Left lung (tissue), 10 donors: ENCODE results near the gene NUDT6. TPM values are rescaled to one million over a fixed set of nuclear protein-coding genes. Genes with fewer than 3 reads are reported as not detected.

Experiments used
- ATAC-seq: fragments of 200-7000 bp; cut with Tn5 transposase; one replicate; pipeline ENCODE4 v1.9.1; 2020; ENCODE audit warnings: moderate library complexity
- DNase-seq, 4 donors: peaks; one replicate each; pipeline ENCODE4 v3.0.0-alpha.2; 2013 to 2020
- H3K27ac ChIP-seq, 2 donors: fragments of 200-600 bp; sonication (generic) in 1 of 2; one replicate each; pipeline versions ENCODE4 v1.5.0 to v1.8.0; 2020 to 2021
- H3K27me3 ChIP-seq, 2 donors: fragments of 200-600 bp; sonication (generic) in 1 of 2; one replicate each; pipeline versions ENCODE4 v1.5.0 to v1.8.0; 2020 to 2021
- H3K36me3 ChIP-seq, 2 donors: fragments of 200-600 bp; sonication (generic) in 1 of 2; one replicate each; pipeline versions ENCODE4 v1.5.0 to v1.8.0; 2020 to 2021
- H3K4me1 ChIP-seq, 2 donors: fragments of 200-600 bp; one replicate each; pipeline ENCODE4 v1.8.0; 2021
- H3K4me3 ChIP-seq, 2 donors: fragments of 200-600 bp; sonication (generic) in 1 of 2; one replicate each; pipeline versions ENCODE4 v1.5.0 to v1.8.0; 2020 to 2021; ENCODE audit warnings: mild to moderate bottlenecking in 1 of 2
- H3K9me3 ChIP-seq, 2 donors: fragments of 200-600 bp; sonication (generic) in 1 of 2; one replicate each; pipeline versions ENCODE4 v1.5.0 to v1.8.0; 2020 to 2021
- intact Hi-C, 2 donors: fragments of 100-400 bp; cut with DNase I; formaldehyde crosslinking; loops; one replicate each; pipeline versions ENCODE4 v1.11.2 to v1.14.2; 2022
- polyA plus RNA-seq, 6 donors: library from polyadenylated mRNA; unstranded; fragments of 120-200 nt; gene quantifications; one replicate each; pipeline ENCODE4 v1.2.1, GENCODE V29; 2013; ENCODE audit not compliant: insufficient read length in 6 of 6
- total RNA-seq, 2 donors: library from RNA; stranded (reverse); fragmentation: NEBNext Ultra II Directional; extraction: Animal tissue kit (Norgen Biotek cat#: 25700); gene quantifications; one replicate each; pipeline ENCODE4 v1.2.1, GENCODE V29; 2021
- TF ChIP-seq, protein P1 (sequence below), 2 donors: fragments of 200-600 bp; sonication (generic) in 1 of 2; IDR thresholded peaks; one replicate each; pipeline versions ENCODE4 v1.5.0 to v1.8.0; 2021; ENCODE audit warnings: antibody characterized with exemption in 2 of 2
- donor health status: DM: no; HTN: yes; CAD: no.
- donor health status: DM: no; HTN: no; CAD: no.

NUDT6 gene
- total and polyA plus RNA-seq, 8 donors: 5.1 to 19.9 (median 14.7) TPM

DNA sequence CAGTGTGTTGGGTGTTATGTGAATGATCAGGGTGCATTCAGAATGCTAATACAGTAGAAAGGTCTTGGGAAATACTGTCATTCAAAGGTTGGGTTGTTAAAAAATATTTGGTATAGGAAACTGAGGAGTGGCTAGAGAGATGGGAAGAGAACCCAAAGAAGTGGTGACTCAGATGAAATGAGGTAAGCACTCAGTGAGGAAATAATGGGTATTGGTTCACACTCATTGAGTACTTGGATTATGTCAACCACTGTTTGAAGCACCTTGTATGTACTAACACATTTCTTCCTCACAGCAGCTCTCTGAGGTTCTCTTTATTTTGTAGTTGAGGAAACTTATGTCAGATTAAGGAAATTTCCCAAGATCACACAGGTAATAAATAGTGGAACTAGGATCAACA is 40.8 kb upstream of the NUDT6 start:
- DNase-seq (no peak), ATAC-seq (peak; percentile 86)
- intact Hi-C loops: no loop called here
- Histone ChIP-seq H3K9me3 (no peaks in the 10 kb centered on the region), H3K4me3 (no peak overlapping the region), H3K27ac (no peak overlapping the region), H3K4me1 (no peaks in the 10 kb centered on the region), H3K36me3 (no peaks in the 10 kb centered on the region), H3K27me3 (no peaks in the 10 kb centered on the region)
- TF ChIP-seq, protein P1, sequence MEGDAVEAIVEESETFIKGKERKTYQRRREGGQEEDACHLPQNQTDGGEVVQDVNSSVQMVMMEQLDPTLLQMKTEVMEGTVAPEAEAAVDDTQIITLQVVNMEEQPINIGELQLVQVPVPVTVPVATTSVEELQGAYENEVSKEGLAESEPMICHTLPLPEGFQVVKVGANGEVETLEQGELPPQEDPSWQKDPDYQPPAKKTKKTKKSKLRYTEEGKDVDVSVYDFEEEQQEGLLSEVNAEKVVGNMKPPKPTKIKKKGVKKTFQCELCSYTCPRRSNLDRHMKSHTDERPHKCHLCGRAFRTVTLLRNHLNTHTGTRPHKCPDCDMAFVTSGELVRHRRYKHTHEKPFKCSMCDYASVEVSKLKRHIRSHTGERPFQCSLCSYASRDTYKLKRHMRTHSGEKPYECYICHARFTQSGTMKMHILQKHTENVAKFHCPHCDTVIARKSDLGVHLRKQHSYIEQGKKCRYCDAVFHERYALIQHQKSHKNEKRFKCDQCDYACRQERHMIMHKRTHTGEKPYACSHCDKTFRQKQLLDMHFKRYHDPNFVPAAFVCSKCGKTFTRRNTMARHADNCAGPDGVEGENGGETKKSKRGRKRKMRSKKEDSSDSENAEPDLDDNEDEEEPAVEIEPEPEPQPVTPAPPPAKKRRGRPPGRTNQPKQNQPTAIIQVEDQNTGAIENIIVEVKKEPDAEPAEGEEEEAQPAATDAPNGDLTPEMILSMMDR (IDR thresholded peaks at IDR 0.05): no peak

DNA sequence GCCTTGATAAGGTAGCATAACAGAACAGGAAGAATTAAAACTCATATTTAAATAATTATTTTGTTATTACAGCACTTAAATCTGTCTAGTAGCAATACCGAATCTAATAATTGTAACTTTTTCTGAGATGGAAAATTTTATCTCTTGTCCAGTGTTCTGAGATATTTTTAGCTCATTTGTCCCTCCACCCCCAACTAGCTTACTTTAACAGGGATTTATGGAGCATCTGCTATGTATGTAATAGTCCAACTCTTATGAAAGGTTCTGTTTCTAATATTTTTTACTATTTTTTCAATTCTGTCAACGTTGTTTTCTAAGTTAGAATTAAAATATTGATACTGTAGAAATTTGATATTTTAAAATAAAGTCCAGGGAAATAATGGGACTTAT is 38.2 kb upstream of the NUDT6 start:
- DNase-seq (peak in 1 of 4 donors; percentile 53), ATAC-seq (no peak)
- Histone ChIP-seq H3K9me3 (no peaks in the 10 kb centered on the region), H3K36me3 (peaks cover 0 to 3% of the 10 kb centered on the region in 2 donors), H3K27me3 (no peaks in the 10 kb centered on the region), H3K27ac (no peak overlapping the region), H3K4me3 (no peak overlapping the region), H3K4me1 (no peaks in the 10 kb centered on the region)
- TF ChIP-seq, protein P1 (IDR thresholded peaks at IDR 0.05): no peak
- intact Hi-C loops: no loop called here

- TF ChIP-seq, protein P1 (IDR thresholded peaks at IDR 0.05): no peak
- Histone ChIP-seq H3K27ac (no peak overlapping the region), H3K36me3 (peaks cover 0 to 7% of the 10 kb centered on the region in 2 donors), H3K9me3 (no peaks in the 10 kb centered on the region), H3K4me3 (no peak overlapping the region), H3K4me1 (no peaks in the 10 kb centered on the region), H3K27me3 (no peaks in the 10 kb centered on the region)
- peak in 2 of 4 donors; percentile 68 to 70 for DNase-seq
- no peak for ATAC-seq
- intact Hi-C loops: no loop called here
These were observed 37.7 kb upstream of the NUDT6 start for GRCh38 chr4:122959981-122960610.

DNA sequence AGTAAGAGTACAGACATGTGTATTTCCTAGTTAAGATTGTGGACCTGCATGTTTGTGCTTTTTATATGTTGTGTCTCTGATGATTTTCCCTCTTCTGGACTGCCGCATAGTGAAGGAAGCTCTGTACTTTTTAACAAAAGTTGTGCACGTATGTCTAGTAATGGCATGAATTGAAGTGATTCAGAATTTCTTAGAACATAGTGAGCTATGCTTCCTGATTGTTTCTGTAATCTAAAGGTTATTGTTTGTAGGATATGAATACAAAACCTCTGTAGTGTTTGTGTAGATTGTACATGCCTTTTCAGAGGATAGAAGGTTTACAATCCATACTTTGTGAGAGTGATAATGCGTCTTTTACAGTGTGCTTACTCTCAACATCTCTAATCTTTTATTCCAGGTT is 37.0 kb upstream of the NUDT6 start:
- Histone ChIP-seq H3K9me3 (no peaks in the 10 kb centered on the region), H3K27ac (no peak overlapping the region), H3K27me3 (no peaks in the 10 kb centered on the region), H3K36me3 (peaks cover 0 to 14% of the 10 kb centered on the region in 2 donors), H3K4me1 (no peaks in the 10 kb centered on the region), H3K4me3 (no peak overlapping the region)
- ATAC-seq (no peak), DNase-seq (peak in 2 of 4 donors; percentile 26 to 47)
- intact Hi-C loops: no loop called here
- TF ChIP-seq, protein P1 (IDR thresholded peaks at IDR 0.05): no peak

- DNase-seq (no peak), ATAC-seq (no peak)
- peaks cover 0 to 23% of the 10 kb centered on the region in 2 donors for H3K36me3 ChIP-seq
- intact Hi-C loops: no loop called here
- H3K27ac ChIP-seq: no peak overlapping the region
- no peaks in the 10 kb centered on the region for H3K4me1 ChIP-seq
- H3K9me3 ChIP-seq: no peaks in the 10 kb centered on the region
- H3K27me3 ChIP-seq: no peaks in the 10 kb centered on the region
- TF ChIP-seq, protein P1 (IDR thresholded peaks at IDR 0.05): no peak
- H3K4me3 ChIP-seq: no peak overlapping the region
These were observed 36.1 kb upstream of the NUDT6 start for GRCh38 chr4:122958505-122958904.
